Daoy (cell line): ENCODE results near the gene PBX1. TPM values are rescaled to one million over a fixed set of nuclear protein-coding genes. Genes with fewer than 3 reads are reported as not detected.

Experiments used
- DNase-seq: peaks from one replicate; pipeline ENCODE4 v3.0.0-alpha.2; 2015; ENCODE audit warnings: low read depth
- total RNA-seq: library from RNA; depleted of rRNA; stranded (reverse); fragments of >200 nt; shearing (Covaris generic); gene quantifications from 2 replicates; pipeline ENCODE4 v1.2.3, GENCODE V29; 2014

Gene PBX1
- total RNA-seq, 1 experiment from 2014 or later, result 16.2 TPM

DNA sequence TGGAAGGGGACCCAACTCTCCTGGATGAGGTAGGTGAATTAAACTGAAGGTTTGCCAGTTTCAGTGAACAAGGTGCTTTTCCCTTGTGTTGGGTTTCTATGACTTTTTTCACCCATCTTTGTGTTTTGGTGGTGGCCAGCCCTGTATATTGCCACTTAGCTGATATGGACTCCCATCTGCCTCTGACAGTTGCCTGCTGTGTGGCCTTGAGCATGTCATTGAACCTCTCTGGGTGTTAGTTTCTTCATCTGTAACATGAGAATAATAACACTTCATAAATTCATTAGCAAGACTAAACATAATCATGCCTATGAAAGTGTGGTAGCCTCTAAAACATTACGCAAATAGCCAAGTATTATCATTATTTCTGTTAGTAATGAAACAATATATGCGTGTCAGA lies 141.7 kb downstream of the PBX1 start:
- DNase-seq, result no peak

DNA sequence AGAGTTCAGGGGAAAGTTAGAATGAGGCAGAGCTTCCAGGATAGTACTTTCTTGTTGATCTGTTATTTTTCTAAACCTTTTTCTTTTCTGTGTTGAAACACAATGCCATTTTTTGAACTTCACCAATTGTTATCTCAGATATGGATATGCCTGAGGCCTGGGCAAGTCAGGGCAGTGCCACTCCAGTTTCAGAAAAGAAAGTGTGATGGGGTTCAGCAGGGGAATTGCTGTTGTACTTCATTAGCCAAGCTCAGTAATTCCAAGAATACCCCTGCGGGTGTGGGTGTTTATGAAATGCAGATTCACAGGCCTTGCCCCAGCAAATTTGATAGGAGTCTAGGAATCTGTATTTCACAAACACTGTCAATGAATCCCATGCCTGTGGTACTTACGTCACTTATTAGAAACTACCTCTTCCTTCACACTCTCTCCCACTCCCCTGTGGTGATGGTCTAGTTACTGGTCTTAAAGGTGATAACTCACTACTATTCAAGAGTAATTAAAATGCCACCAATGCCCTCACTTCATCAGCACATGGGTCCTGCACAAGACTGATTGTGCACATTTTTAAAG lies 142.3 kb downstream of the PBX1 start:
- no peak for DNase-seq

DNA sequence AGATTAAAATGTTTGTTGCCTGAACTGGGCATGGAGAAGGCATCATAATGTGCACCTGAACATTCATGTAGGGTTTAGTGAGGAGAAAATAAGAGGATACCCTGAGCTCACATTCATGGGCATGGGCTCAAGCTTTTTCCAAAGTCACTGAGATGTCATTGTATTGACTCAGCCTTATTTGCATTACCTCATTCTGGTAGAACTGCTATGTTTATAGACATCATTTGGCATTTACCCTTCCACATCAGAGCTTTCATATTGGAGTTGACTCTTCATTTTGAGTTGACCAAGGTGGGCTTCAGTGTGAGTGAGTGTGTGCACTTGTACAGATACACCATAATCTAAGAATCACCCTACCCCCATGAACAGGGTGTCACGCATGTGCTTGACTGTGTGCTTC lies 143.2 kb downstream of the PBX1 start:
- peak; percentile 16 for DNase-seq

GRCh38 chr1:164702664-164703063 lies 143.7 kb downstream of the PBX1 start:
- DNase-seq, result no peak

- no peak for DNase-seq
Observed at GRCh38 chr1:164703463-164703862, 144.5 kb downstream of the PBX1 start.

- DNase-seq, result no peak
Observed at GRCh38 chr1:164703960-164704411, 145.0 kb downstream of the PBX1 start.

DNA sequence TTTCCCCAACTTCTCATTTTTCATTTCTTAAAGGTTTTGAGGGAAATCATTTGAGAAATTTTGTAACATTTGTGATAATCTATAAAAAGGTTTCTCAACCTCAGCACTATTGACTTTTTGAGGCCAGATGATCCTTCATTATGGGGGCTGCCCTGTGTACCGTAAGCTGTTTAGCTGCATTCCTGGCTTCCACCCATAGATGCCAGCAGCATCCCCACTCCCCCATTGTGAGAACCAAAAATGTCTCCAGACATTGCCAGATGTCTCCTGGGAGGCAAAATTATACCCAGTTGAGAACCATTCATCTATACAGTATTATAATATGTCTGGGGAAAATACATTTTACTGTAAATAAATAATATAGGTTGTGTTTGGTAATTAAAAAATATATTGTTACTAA lies 146.0 kb downstream of the PBX1 start:
- peak; percentile 25 for DNase-seq

- peak; percentile 60 for DNase-seq
Observed at GRCh38 chr1:164706606-164706987, 147.6 kb downstream of the PBX1 start.

DNA sequence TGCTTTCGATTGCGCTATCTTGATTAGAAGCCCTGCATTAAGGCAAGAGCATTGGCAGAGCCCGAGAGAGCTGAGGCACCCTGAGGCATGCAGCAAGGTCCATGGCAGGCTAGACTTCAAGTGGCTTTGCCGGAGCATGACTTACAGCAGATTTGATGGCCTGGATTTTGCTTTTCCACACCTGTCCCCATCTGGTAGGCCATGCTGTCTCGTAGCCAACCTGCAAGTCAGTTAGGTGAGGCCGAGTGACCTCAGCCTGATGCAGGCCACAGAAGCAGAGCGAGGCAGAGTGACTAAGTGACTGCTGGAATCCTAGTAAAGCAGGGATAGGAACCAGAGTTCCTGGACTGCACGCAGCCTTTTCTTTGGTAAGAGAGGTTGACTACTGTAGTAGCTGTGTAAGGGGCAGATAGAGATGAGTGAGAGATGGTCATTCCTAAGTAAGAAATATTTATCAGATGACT lies 148.9 kb downstream of the PBX1 start:
- DNase-seq, result peak; percentile 81

DNA sequence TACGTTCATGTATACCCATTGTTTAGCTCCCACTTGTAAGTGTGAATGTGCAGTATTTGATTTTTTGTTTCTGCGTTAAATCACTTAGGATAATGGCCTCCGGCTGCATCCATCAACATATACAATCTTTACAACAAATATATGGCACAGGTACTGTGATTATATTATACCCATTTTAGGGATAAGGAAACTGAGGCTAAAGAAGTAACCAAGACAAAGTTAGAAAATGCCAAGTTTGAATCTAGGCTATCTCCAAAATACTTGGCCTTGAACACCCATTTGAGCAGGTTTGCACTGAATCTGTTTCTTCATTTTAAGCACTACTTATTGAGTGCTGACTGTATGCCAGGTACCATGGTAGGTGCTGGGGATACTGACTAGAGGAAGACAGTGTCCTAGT lies 149.6 kb downstream of the PBX1 start:
- DNase-seq, result no peak

DNA sequence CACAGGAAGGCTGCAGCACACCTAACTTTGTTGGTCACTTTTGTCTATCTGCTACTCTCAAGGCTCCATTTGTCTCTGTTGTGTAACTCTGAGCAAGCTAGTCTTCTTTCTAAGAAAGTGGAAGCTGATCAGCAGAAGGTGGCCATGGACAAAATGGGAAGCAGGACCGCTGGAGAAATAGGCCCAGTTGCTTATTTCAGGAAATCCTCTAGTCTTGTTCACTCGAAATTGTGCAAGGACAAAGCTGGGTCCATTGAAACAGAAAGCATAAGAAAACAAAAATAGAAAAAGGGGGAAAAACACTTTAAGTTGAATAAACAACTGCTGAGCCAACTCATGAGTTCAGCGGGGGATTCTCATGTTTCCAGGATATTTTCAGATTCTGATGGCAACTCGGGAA lies 150.1 kb downstream of the PBX1 start:
- DNase-seq, result no peak

GRCh38 chr1:164709541-164710278 lies 150.7 kb downstream of the PBX1 start:
- DNase-seq, result peak; percentile 20

GRCh38 chr1:164712131-164713036 lies 153.4 kb downstream of the PBX1 start:
- no peak for DNase-seq

DNA sequence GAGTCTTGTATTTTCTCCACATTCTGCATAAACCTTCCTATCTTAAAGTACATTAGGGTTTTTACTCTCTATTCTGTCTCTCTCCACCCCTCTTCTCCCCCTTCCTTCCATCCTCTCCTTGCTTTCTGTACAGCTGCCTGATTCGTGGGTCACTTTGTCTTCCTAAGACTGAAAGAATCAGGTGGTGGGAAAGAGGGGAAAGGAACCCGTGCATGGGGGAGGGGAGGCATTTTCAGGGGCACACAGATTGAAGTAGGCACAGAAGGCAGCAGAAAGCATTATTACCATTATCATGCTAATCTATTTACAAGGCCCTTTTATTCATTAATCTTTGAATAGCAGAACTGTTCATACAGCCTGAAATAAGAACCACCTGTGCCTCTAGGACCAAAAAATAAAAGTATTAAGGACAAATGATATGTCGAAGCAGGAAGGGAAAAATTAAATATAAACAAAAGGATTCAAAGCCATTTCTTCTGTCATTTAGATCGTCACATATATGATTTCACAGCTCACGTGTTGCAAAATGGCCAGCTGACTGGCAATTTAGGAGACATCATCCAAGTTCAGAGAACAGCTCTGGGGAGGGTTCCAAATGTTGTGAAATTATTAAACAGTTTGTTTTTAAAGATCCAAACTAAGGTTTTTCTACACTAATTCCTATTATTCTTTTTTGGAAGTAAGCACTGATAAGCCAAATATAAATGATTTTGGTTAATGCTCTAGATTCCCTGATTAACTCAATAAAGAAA lies 154.6 kb downstream of the PBX1 start:
- DNase-seq, result no peak

- peak; percentile 43 for DNase-seq
Observed at GRCh38 chr1:164716992-164717703, 158.2 kb downstream of the PBX1 start.

- DNase-seq, result no peak
Observed at GRCh38 chr1:164718821-164719220, 159.8 kb downstream of the PBX1 start.

DNA sequence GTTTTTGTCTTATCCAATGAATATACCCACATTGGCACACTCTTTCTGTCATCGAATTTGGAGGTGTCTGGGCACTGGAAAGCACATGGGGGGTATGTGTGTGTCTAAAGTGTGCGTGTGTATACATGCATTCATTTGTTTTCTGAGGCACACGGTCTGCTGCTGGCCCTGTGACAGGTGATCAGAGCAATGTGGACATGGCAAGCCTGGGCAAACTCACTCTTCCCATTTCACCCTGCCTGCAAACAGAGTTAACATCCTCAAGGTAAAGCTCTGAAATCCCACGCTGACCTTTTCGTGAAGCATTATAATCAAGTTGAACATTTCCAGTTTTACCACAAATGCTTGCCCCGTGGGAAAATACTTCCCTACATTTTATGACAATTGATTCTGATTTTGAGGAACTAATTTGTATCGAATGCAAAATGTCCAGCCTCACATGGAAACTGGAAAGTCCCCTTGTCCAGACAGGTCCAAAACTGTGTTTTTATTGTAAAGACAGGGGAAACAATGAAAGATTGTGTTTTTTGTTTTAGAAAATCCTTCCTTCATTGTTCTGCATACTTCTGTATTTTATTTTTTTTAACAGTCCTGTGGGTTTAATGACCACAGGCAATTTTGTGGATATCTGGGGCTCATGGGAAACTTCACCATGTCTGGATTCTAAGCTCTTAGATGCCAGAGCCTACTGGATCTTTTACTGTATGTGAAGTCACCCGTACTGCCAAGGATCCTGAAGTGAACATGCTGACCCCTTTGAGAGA lies 160.9 kb downstream of the PBX1 start:
- no peak for DNase-seq

GRCh38 chr1:164720440-164721227 lies 161.7 kb downstream of the PBX1 start:
- DNase-seq, result peak; percentile 28

DNA sequence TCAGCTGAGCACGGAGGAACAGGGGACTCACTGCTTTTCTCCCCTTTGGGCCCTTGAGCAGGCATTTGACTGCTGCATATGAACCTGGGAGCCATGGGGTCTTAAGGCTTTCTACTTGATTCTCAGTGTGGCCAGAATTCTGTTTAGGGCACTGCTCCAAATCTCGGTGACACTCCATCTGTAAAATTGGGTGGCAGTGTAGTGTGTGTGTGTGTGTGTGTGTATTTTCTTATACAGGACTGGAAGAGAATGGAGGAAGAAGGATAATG lies 162.2 kb downstream of the PBX1 start:
- DNase-seq, result no peak

- DNase-seq, result no peak
Observed at GRCh38 chr1:164723296-164723798, 164.4 kb downstream of the PBX1 start.
